Activated T-helper 1 cell treated with Interleukin-2 at 50 U/mL for 16 hours (primary cell): Measurements from ENCODE around the gene SUGT1.
"Not testable (repeated sequence)": the region's sequence is repeated elsewhere in the genome, so short reads cannot be mapped to it uniquely, and the experiment has no call there.

Experiments
- DNase-seq: peaks from one replicate; pipeline ENCODE4 v3.0.0-alpha.2; 2020; ENCODE audit warnings: low read depth

Gene SUGT1

GRCh38 chr13:52652196-52652979 is at the start of gene SUGT1:
Gene SUGT1 (plus strand): TSS chr13:52652836. CDS start chr13:52652921, 85 bp downstream.
- peak; percentile 93 for DNase-seq

GRCh38 chr13:52603316-52603715 is 49.3 kb upstream of the SUGT1 start:
- not testable (repeated sequence) for DNase-seq

GRCh38 chr13:52606126-52606525 is 46.5 kb upstream of the SUGT1 start:
- not testable (repeated sequence) for DNase-seq

GRCh38 chr13:52606795-52607194 is 45.8 kb upstream of the SUGT1 start:
- not testable (repeated sequence) for DNase-seq

GRCh38 chr13:52608184-52608583 is 44.5 kb upstream of the SUGT1 start:
- DNase-seq: not testable (repeated sequence)

- DNase-seq: not testable (repeated sequence)
Observed at GRCh38 chr13:52609013-52609606, 43.5 kb upstream of the SUGT1 start.

GRCh38 chr13:52610158-52610557 is 42.5 kb upstream of the SUGT1 start:
- not testable (repeated sequence) for DNase-seq

- DNase-seq: no peak
Observed at GRCh38 chr13:52615134-52615801, 37.4 kb upstream of the SUGT1 start.

- DNase-seq: no peak
Observed at GRCh38 chr13:52615812-52616211, 36.8 kb upstream of the SUGT1 start.

GRCh38 chr13:52617070-52618060 is 35.3 kb upstream of the SUGT1 start:
- peak; percentile 75 for DNase-seq

GRCh38 chr13:52631083-52631690 is 21.4 kb upstream of the SUGT1 start:
- DNase-seq: not testable (repeated sequence)

- DNase-seq: no peak
Observed at GRCh38 chr13:52638666-52639328, 13.8 kb upstream of the SUGT1 start.

GRCh38 chr13:52642131-52642530 is 10.5 kb upstream of the SUGT1 start, which contains the start of gene HNRNPA1L2:
Gene HNRNPA1L2 (plus strand): TSS chr13:52642431. CDS start chr13:52642493, 62 bp downstream.
- no peak for DNase-seq

GRCh38 chr13:52644108-52644507 is 8.5 kb upstream of the SUGT1 start:
- no peak for DNase-seq

- DNase-seq: no peak
Observed at GRCh38 chr13:52646967-52647366, 5.7 kb upstream of the SUGT1 start.

GRCh38 chr13:52650731-52651130 is 1.9 kb upstream of the SUGT1 start:
- no peak for DNase-seq

GRCh38 chr13:52651897-52652195 is 790 bp upstream of the SUGT1 start:
- DNase-seq: no peak

GRCh38 chr13:52652980-52653303 is 306 bp downstream of the SUGT1 start:
- no peak for DNase-seq

GRCh38 chr13:52659340-52659739 is 6.7 kb downstream of the SUGT1 start:
- DNase-seq: no peak

- no peak for DNase-seq
Observed at GRCh38 chr13:52664272-52664671, 11.6 kb downstream of the SUGT1 start.

- no peak for DNase-seq
Observed at GRCh38 chr13:52665325-52665724, 12.7 kb downstream of the SUGT1 start.
